Measurements from ENCODE around the gene SP140L.
"Not testable (repeated sequence)": the region's sequence is repeated elsewhere in the genome, so short reads cannot be mapped to it uniquely, and the experiment has no call there.

SP140L gene

GRCh38 chr2:230329946-230330605, 3.1 kb downstream of the SP140L start:
- Histone ChIP-seq H2AFZ (ENCODE audit: low read depth, low read length) (no peak overlapping the region), H3K9me3 (ENCODE audit: low read length) (no peaks in the 10 kb centered on the region), H3K4me1 (ENCODE audit: insufficient read depth, low read length) (peaks cover 3% of the 10 kb centered on the region), H3K4me3 (ENCODE audit: low read length) (no peak overlapping the region), H3K36me3 (ENCODE audit: insufficient read depth, low read length) (no peaks in the 10 kb centered on the region), H3K27me3 (ENCODE audit: insufficient read depth, low read length) (no peaks in the 10 kb centered on the region)

- no peak overlapping the region for H3K4me3 ChIP-seq (ENCODE audit: low read length)
Measured at GRCh38 chr2:230330725-230331124, 3.7 kb downstream of the SP140L start.

GRCh38 chr2:230335461-230335863, 8.5 kb downstream of the SP140L start:
- H2AFZ ChIP-seq (ENCODE audit: low read depth, low read length), result no peak overlapping the region
- no peaks in the 10 kb centered on the region for H3K4me1 ChIP-seq (ENCODE audit: insufficient read depth, low read length)
- H3K4me3 ChIP-seq (ENCODE audit: low read length), result no peak overlapping the region

More at GRCh38 chr2:230330725-230331124, 3.7 kb downstream of the SP140L start:
- H3K27me3 ChIP-seq (ENCODE audit: insufficient read depth, low read length), result no peaks in the 10 kb centered on the region
- no peaks in the 10 kb centered on the region for H3K36me3 ChIP-seq (ENCODE audit: insufficient read depth, low read length)
- H3K9me3 ChIP-seq (ENCODE audit: low read length), result no peaks in the 10 kb centered on the region
- peaks cover 3% of the 10 kb centered on the region for H3K4me1 ChIP-seq (ENCODE audit: insufficient read depth, low read length)
- H2AFZ ChIP-seq (ENCODE audit: low read depth, low read length), result no peak overlapping the region

GRCh38 chr2:230335864-230336506, 9.0 kb downstream of the SP140L start:
- Histone ChIP-seq H3K27me3 (ENCODE audit: insufficient read depth, low read length) (no peaks in the 10 kb centered on the region), H3K4me3 (ENCODE audit: low read length) (no peak overlapping the region), H3K36me3 (ENCODE audit: insufficient read depth, low read length) (no peaks in the 10 kb centered on the region), H3K4me1 (ENCODE audit: insufficient read depth, low read length) (no peaks in the 10 kb centered on the region), H2AFZ (ENCODE audit: low read depth, low read length) (no peak overlapping the region), H3K9me3 (ENCODE audit: low read length) (no peaks in the 10 kb centered on the region)

More at GRCh38 chr2:230335461-230335863, 8.5 kb downstream of the SP140L start:
- Histone ChIP-seq H3K27me3 (ENCODE audit: insufficient read depth, low read length) (no peaks in the 10 kb centered on the region), H3K9me3 (ENCODE audit: low read length) (no peaks in the 10 kb centered on the region), H3K36me3 (ENCODE audit: insufficient read depth, low read length) (no peaks in the 10 kb centered on the region)

- not testable (repeated sequence) for H3K9me3 ChIP-seq (ENCODE audit: low read length); H3K27me3 ChIP-seq (ENCODE audit: insufficient read depth, low read length); H3K4me3 ChIP-seq (ENCODE audit: low read length); H3K36me3 ChIP-seq (ENCODE audit: insufficient read depth, low read length); H3K4me1 ChIP-seq (ENCODE audit: insufficient read depth, low read length); H2AFZ ChIP-seq (ENCODE audit: low read depth, low read length)
Measured at GRCh38 chr2:230341936-230342528, 15.0 kb downstream of the SP140L start.

GRCh38 chr2:230343041-230343624, 16.1 kb downstream of the SP140L start:
- H3K4me3 ChIP-seq (ENCODE audit: low read length); H3K4me1 ChIP-seq (ENCODE audit: insufficient read depth, low read length); H2AFZ ChIP-seq (ENCODE audit: low read depth, low read length); H3K27me3 ChIP-seq (ENCODE audit: insufficient read depth, low read length); H3K36me3 ChIP-seq (ENCODE audit: insufficient read depth, low read length); H3K9me3 ChIP-seq (ENCODE audit: low read length): not testable (repeated sequence)

- H2AFZ ChIP-seq (ENCODE audit: low read depth, low read length), result no peak overlapping the region
- H3K4me1 ChIP-seq (ENCODE audit: insufficient read depth, low read length), result no peaks in the 10 kb centered on the region
- H3K27me3 ChIP-seq (ENCODE audit: insufficient read depth, low read length), result no peaks in the 10 kb centered on the region
Measured at GRCh38 chr2:230343747-230344146, 16.8 kb downstream of the SP140L start.

GRCh38 chr2:230346465-230346864, 19.5 kb downstream of the SP140L start:
- H3K36me3 ChIP-seq (ENCODE audit: insufficient read depth, low read length), result no peaks in the 10 kb centered on the region
- H2AFZ ChIP-seq (ENCODE audit: low read depth, low read length), result no peak overlapping the region
- no peaks in the 10 kb centered on the region for H3K4me1 ChIP-seq (ENCODE audit: insufficient read depth, low read length)
- H3K9me3 ChIP-seq (ENCODE audit: low read length), result no peaks in the 10 kb centered on the region
- no peak overlapping the region for H3K4me3 ChIP-seq (ENCODE audit: low read length)
- H3K27me3 ChIP-seq (ENCODE audit: insufficient read depth, low read length), result no peaks in the 10 kb centered on the region

More at GRCh38 chr2:230343747-230344146, 16.8 kb downstream of the SP140L start:
- Histone ChIP-seq H3K4me3 (ENCODE audit: low read length) (no peak overlapping the region), H3K36me3 (ENCODE audit: insufficient read depth, low read length) (no peaks in the 10 kb centered on the region), H3K9me3 (ENCODE audit: low read length) (no peaks in the 10 kb centered on the region)

GRCh38 chr2:230346921-230347533, 20.0 kb downstream of the SP140L start:
- Histone ChIP-seq H3K9me3 (ENCODE audit: low read length) (no peaks in the 10 kb centered on the region), H3K4me3 (ENCODE audit: low read length) (no peak overlapping the region), H3K4me1 (ENCODE audit: insufficient read depth, low read length) (no peaks in the 10 kb centered on the region), H2AFZ (ENCODE audit: low read depth, low read length) (no peak overlapping the region), H3K27me3 (ENCODE audit: insufficient read depth, low read length) (no peaks in the 10 kb centered on the region), H3K36me3 (ENCODE audit: insufficient read depth, low read length) (no peaks in the 10 kb centered on the region)

GRCh38 chr2:230347659-230348305, 20.8 kb downstream of the SP140L start:
- no peak overlapping the region for H2AFZ ChIP-seq (ENCODE audit: low read depth, low read length)
- no peaks in the 10 kb centered on the region for H3K4me1 ChIP-seq (ENCODE audit: insufficient read depth, low read length)
- no peak overlapping the region for H3K4me3 ChIP-seq (ENCODE audit: low read length)
- H3K36me3 ChIP-seq (ENCODE audit: insufficient read depth, low read length), result no peaks in the 10 kb centered on the region
- H3K9me3 ChIP-seq (ENCODE audit: low read length), result no peaks in the 10 kb centered on the region
- H3K27me3 ChIP-seq (ENCODE audit: insufficient read depth, low read length), result no peaks in the 10 kb centered on the region

GRCh38 chr2:230348787-230349186, 21.8 kb downstream of the SP140L start:
- no peaks in the 10 kb centered on the region for H3K36me3 ChIP-seq (ENCODE audit: insufficient read depth, low read length)
- H3K4me3 ChIP-seq (ENCODE audit: low read length), result no peak overlapping the region
- H2AFZ ChIP-seq (ENCODE audit: low read depth, low read length), result no peak overlapping the region
- H3K4me1 ChIP-seq (ENCODE audit: insufficient read depth, low read length), result no peaks in the 10 kb centered on the region
- H3K27me3 ChIP-seq (ENCODE audit: insufficient read depth, low read length), result no peaks in the 10 kb centered on the region
- no peaks in the 10 kb centered on the region for H3K9me3 ChIP-seq (ENCODE audit: low read length)

GRCh38 chr2:230356084-230356483, 29.1 kb downstream of the SP140L start:
- Histone ChIP-seq H3K4me3 (ENCODE audit: low read length) (no peak overlapping the region), H2AFZ (ENCODE audit: low read depth, low read length) (no peak overlapping the region), H3K27me3 (ENCODE audit: insufficient read depth, low read length) (no peaks in the 10 kb centered on the region), H3K4me1 (ENCODE audit: insufficient read depth, low read length) (no peaks in the 10 kb centered on the region), H3K9me3 (ENCODE audit: low read length) (no peaks in the 10 kb centered on the region), H3K36me3 (ENCODE audit: insufficient read depth, low read length) (no peaks in the 10 kb centered on the region)
